H1 (cell line): ENCODE results near the gene SHLD1. TPM values are rescaled to one million over a fixed set of nuclear protein-coding genes. Genes with fewer than 3 reads are reported as not detected.

Experiments used
- CTCF ChIA-PET: fragments of 300-600 bp; sonication (Branson Sonifier 250); formaldehyde crosslinking; loops from one replicate; lab custom pipeline; 2021; ENCODE audit not compliant: partially characterized antibody; lab: Charles Lee
- POLR2A ChIA-PET: fragments of 300-600 bp; sonication (Branson Sonifier 250); formaldehyde crosslinking; loops from one replicate; lab custom pipeline; 2021; ENCODE audit warnings: inconsistent platforms; ENCODE audit not compliant: partially characterized antibody; lab: Charles Lee
- DNase-seq, 2 experiments: peaks; one replicate each; pipeline versions ENCODE4 v3.0.0 to v3.0.0-alpha.2; 2010 to 2022; ENCODE audit warnings: low spot score in 2 of 2, low read depth in 1 of 2, mixed read lengths in 1 of 2
- FAIRE-seq: peaks from 2 replicates; lab custom pipeline; 2011; peaks lifted over from hg19 to GRCh38; lab: Jason Lieb, UNC
- H2AFZ ChIP-seq: 2 replicates; pipeline ENCODE4 v1.8.1; 2012; ENCODE audit warnings: low read length, inconsistent platforms
- H2AK5ac ChIP-seq: 2 replicates; pipeline ENCODE4 v1.6.1; 2013; ENCODE audit warnings: low read depth, low read length
- H2BK120ac ChIP-seq: replicated peaks from 2 replicates; pipeline ENCODE3; 2013; ENCODE audit warnings: low read depth, low read length, inconsistent platforms
- H2BK12ac ChIP-seq: 2 replicates; pipeline ENCODE4 v1.6.1; 2013; ENCODE audit warnings: low read depth, low read length
- H2BK15ac ChIP-seq: 2 replicates; pipeline ENCODE4 v1.6.1; 2013; ENCODE audit warnings: low read length
- H2BK20ac ChIP-seq: 2 replicates; pipeline ENCODE4 v1.6.1; 2013; ENCODE audit warnings: low read length
- H2BK5ac ChIP-seq: 2 replicates; pipeline ENCODE4 v1.6.1; 2013; ENCODE audit warnings: low read depth, low read length
- H3K14ac ChIP-seq: 2 replicates; pipeline ENCODE4 v1.6.1; 2013; ENCODE audit warnings: inconsistent platforms; ENCODE audit not compliant: insufficient read length
- H3K18ac ChIP-seq: 2 replicates; pipeline ENCODE4 v1.6.1; 2013; ENCODE audit warnings: low read length; ENCODE audit errors: extremely low read depth
- H3K23ac ChIP-seq: 2 replicates; pipeline ENCODE4 v1.6.1; 2013; ENCODE audit warnings: inconsistent platforms; ENCODE audit not compliant: insufficient read length
- H3K23me2 ChIP-seq: 2 replicates; pipeline ENCODE4 v1.6.1; 2013; ENCODE audit warnings: low read depth, low read length
- H3K27ac ChIP-seq: 2 replicates; pipeline ENCODE4 v1.6.1; 2011; ENCODE audit warnings: low read depth, low read length, inconsistent platforms
- H3K27me3 ChIP-seq, 4 experiments: replicated peaks in 1 of 4; 1 replicate in 1 of 4; 2 replicates in 3 of 4; pipeline versions ENCODE4 v1.6.1 to v1.8.1; 2011 to 2013; ENCODE audit warnings: low read length in 3 of 4, mild to moderate bottlenecking in 3 of 4, inconsistent platforms in 2 of 4, mixed read lengths in 2 of 4, moderate library complexity in 1 of 4; ENCODE audit not compliant: control insufficient read depth in 3 of 4, insufficient read depth in 3 of 4; ENCODE audit errors: extremely low read depth in 1 of 4
- H3K36me3 ChIP-seq, 4 experiments: 2 replicates each; pipeline versions ENCODE4 v1.6.1 to v1.8.1; 2011 to 2013; ENCODE audit warnings: mild to moderate bottlenecking in 4 of 4, low read length in 3 of 4, moderate library complexity in 2 of 4, control low read depth in 1 of 4, inconsistent platforms in 1 of 4; ENCODE audit not compliant: insufficient read depth in 4 of 4, control insufficient read depth in 2 of 4
- H3K4ac ChIP-seq: replicated peaks from 2 replicates; pipeline ENCODE3; 2013; ENCODE audit warnings: low read length, low read depth, mixed read lengths, inconsistent platforms; ENCODE audit not compliant: insufficient read length
- H3K4me1 ChIP-seq, 4 experiments: replicated peaks in 1 of 4; 1 replicate in 1 of 4; 2 replicates in 3 of 4; pipeline versions ENCODE4 v1.6.1 to v1.8.1; 2011 to 2013; ENCODE audit warnings: low read length in 3 of 4, inconsistent platforms in 2 of 4, mixed read lengths in 1 of 4; ENCODE audit not compliant: insufficient read depth in 4 of 4, control insufficient read depth in 3 of 4
- H3K4me2 ChIP-seq, 2 experiments: 2 replicates each; pipeline versions ENCODE4 v1.6.1 to v1.8.1; 2011 to 2013; ENCODE audit warnings: low read depth in 2 of 2, low read length in 2 of 2, control low read depth in 1 of 2, inconsistent platforms in 1 of 2, mild to moderate bottlenecking in 1 of 2; ENCODE audit not compliant: insufficient read depth in 1 of 2
- H3K4me3 ChIP-seq, 4 experiments: fragments of 200-600, 300-600 bp in 1 of 4; sonication (generic), shearing (Covaris generic), sonication (Bioruptor Twin) in 1 of 4; 2 replicates each; pipeline versions ENCODE4 v1.5.1 to v1.8.1; 2011 to 2016; ENCODE audit warnings: low read length in 4 of 4, low read depth in 3 of 4, control low read depth in 2 of 4, inconsistent platforms in 2 of 4, mild to moderate bottlenecking in 2 of 4, mixed read lengths in 1 of 4, moderate library complexity in 1 of 4; ENCODE audit not compliant: insufficient read depth in 2 of 4; ENCODE audit errors: extremely low read depth in 1 of 4
- H3K56ac ChIP-seq: replicated peaks from 2 replicates; pipeline ENCODE3; 2013; ENCODE audit warnings: low read depth, mild to moderate bottlenecking, mixed read lengths, low read length, inconsistent platforms; ENCODE audit not compliant: insufficient read length
- H3K79me1 ChIP-seq: 2 replicates; pipeline ENCODE4 v1.6.1; 2013; ENCODE audit warnings: low read depth, low read length, control low read depth
- H3K79me2 ChIP-seq, 2 experiments: 2 replicates each; pipeline versions ENCODE4 v1.6.1 to v1.8.1; 2012 to 2013; ENCODE audit warnings: low read length in 2 of 2, mild to moderate bottlenecking in 2 of 2, inconsistent platforms in 1 of 2; ENCODE audit not compliant: insufficient read depth in 2 of 2, control insufficient read depth in 1 of 2
- H3K9ac ChIP-seq, 4 experiments: replicated peaks in 1 of 4; 1 replicate in 1 of 4; 2 replicates in 3 of 4; pipeline versions ENCODE4 v1.6.1 to v1.8.1; 2011 to 2013; ENCODE audit warnings: low read depth in 3 of 4, low read length in 3 of 4, control low read depth in 2 of 4, mild to moderate bottlenecking in 2 of 4, moderate library complexity in 2 of 4, inconsistent platforms in 1 of 4; ENCODE audit errors: extremely low read depth in 1 of 4
- H3K9me3 ChIP-seq, 2 experiments: 2 replicates each; pipeline versions ENCODE4 v1.6.1 to v1.8.1; 2012 to 2013; ENCODE audit warnings: mild to moderate bottlenecking in 2 of 2, moderate library complexity in 2 of 2, control low read depth in 1 of 2, inconsistent platforms in 1 of 2, low read depth in 1 of 2, low read length in 1 of 2, mixed read lengths in 1 of 2; ENCODE audit not compliant: insufficient read depth in 2 of 2
- H4K20me1 ChIP-seq, 2 experiments: replicated peaks in 1 of 2; 2 replicates each; pipeline versions ENCODE3 to v1.8.1; 2011 to 2013; ENCODE audit warnings: inconsistent platforms in 2 of 2, low read length in 2 of 2, mild to moderate bottlenecking in 1 of 2; ENCODE audit not compliant: insufficient read depth in 2 of 2, control insufficient read depth in 1 of 2
- H4K5ac ChIP-seq: 2 replicates; pipeline ENCODE4 v1.6.1; 2013; ENCODE audit warnings: low read length, low read depth, mixed read lengths, inconsistent platforms; ENCODE audit not compliant: insufficient read length
- H4K8ac ChIP-seq: 2 replicates; pipeline ENCODE4 v1.8.0; 2013; ENCODE audit warnings: mild to moderate bottlenecking, moderate library complexity, low read length, inconsistent platforms; ENCODE audit not compliant: insufficient read depth; ENCODE audit errors: extremely low read depth
- H4K91ac ChIP-seq: replicated peaks from 2 replicates; pipeline ENCODE3; 2013; ENCODE audit warnings: low read length, mixed read lengths, inconsistent platforms; ENCODE audit not compliant: insufficient read length
- CBX5 ChIP-seq: fragments of 300-800, 300-1000 bp; sonication (generic); IDR thresholded peaks from 2 replicates; pipeline ENCODE4 v1.7.1; 2016; ENCODE audit warnings: antibody characterized with exemption, low read length, low read depth
- CBX8 ChIP-seq: fragments of 300-800, 300-1000 bp; sonication (generic); IDR thresholded peaks from 2 replicates; pipeline ENCODE4 v1.7.1; 2016; ENCODE audit warnings: low read depth, low read length, borderline replicate concordance
- EGR1 ChIP-seq: IDR thresholded peaks from 2 replicates; pipeline ENCODE4 v1.6.1; 2011; ENCODE audit warnings: low read depth, low read length, borderline replicate concordance
- GABPA ChIP-seq: IDR thresholded peaks from 2 replicates; pipeline ENCODE4 v1.6.1; 2011; ENCODE audit warnings: mild to moderate bottlenecking, low read length, moderate library complexity, borderline replicate concordance; ENCODE audit not compliant: insufficient read depth
- PHF8 ChIP-seq: fragments of 200-600 bp; sonication (generic); conservative IDR thresholded peaks from 2 replicates; pipeline ENCODE4 v1.7.1; 2012; ENCODE audit warnings: low read depth, mild to moderate bottlenecking, inconsistent platforms, low read length, moderate library complexity
- SP2 ChIP-seq: IDR thresholded peaks from 2 replicates; pipeline ENCODE4 v1.6.1; 2012; ENCODE audit warnings: mild to moderate bottlenecking, low read length, inconsistent platforms
- TAF1 ChIP-seq: IDR thresholded peaks from 2 replicates; pipeline ENCODE4 v1.6.1; 2011; ENCODE audit warnings: mild to moderate bottlenecking, low read depth, low read length
- WGBS, 2 experiments: shearing (Covaris generic) in 1 of 2; methylation state at CpG; one replicate each; pipeline versions ENCODE4 v1.1.6 to v1.1.7; 2013 to 2015; ENCODE audit warnings: low lambda C conversion rate in 2 of 2, mixed read lengths in 2 of 2, inconsistent platforms in 1 of 2, low coverage in 1 of 2, missing lambda C conversion rate in 1 of 2; ENCODE audit not compliant: insufficient replicate concordance in 2 of 2, insufficient coverage in 1 of 2, insufficient read length in 1 of 2; ENCODE audit errors: extremely low coverage in 1 of 2, missing lambda C conversion rate in 1 of 2; 5-methylcytosine and 5-hydroxymethylcytosine counted together
- polyA plus RNA-seq, 7 experiments: library from polyadenylated mRNA; depleted of rRNA in 3 of 7; stranded (reverse) in 5 of 7; unstranded in 2 of 7; fragments of >200 nt in 5 of 7; fragments of 200-250 nt in 2 of 7; gene quantifications; 1 replicate in 5 of 7; 2 replicates in 1 of 7; 4 replicates in 1 of 7; pipeline versions ENCODE4 v1.2.1 to v1.2.3, GENCODE V29; 2011 to 2013; ENCODE audit warnings: missing spikeins in 2 of 7, mixed read lengths in 2 of 7
- total RNA-seq: library from RNA; stranded (reverse); fragmentation: NEBNext Ultra II Directional; extraction: Animal tissue kit (Norgen Biotek cat#: 25700); gene quantifications from 2 replicates; pipeline ENCODE4 v1.2.1, GENCODE V29; 2021

The SHLD1 gene
- total and polyA plus RNA-seq, 2 of the 8 experiments (the other 6 are each of a cell fraction or from before 2014, with no cell fraction given): 4.2 to 6.5 TPM

GRCh38 chr20:5715071-5715841 is 34.9 kb upstream of the SHLD1 start:
- H3K27me3 ChIP-seq: no peaks in the 10 kb centered on the region; a peak in 2 of 7 replicates
- no peak overlapping the region for H2BK12ac ChIP-seq
- no peak overlapping the region for H3K27ac ChIP-seq
- no peak overlapping the region for H4K5ac ChIP-seq
- H3K4ac ChIP-seq: no peak overlapping the region
- DNase-seq: no peak
- no peaks in the 10 kb centered on the region for H4K20me1 ChIP-seq
- FAIRE-seq: no peak
- H3K79me1 ChIP-seq: no peaks in the 10 kb centered on the region; the same call in 1 of the 2 replicates
- no peak overlapping the region for H2BK15ac ChIP-seq
- H3K9ac ChIP-seq: no peak overlapping the region
- no peak overlapping the region for H2BK5ac ChIP-seq
- H2AFZ ChIP-seq: no peak overlapping the region
- H3K23me2 ChIP-seq: no peaks in the 10 kb centered on the region; the same call in 1 of the 2 replicates
- H3K14ac ChIP-seq: no peak overlapping the region
- 89% methylated on average over 5 of the region's 5 CpGs; no CpG with 5 or more reads in 1 of the 2 experiments for WGBS, 2 experiments
- TF ChIP-seq TAF1: no peak
- no peak for TF ChIP-seq EGR1
- no peak for TF ChIP-seq CBX5
- TF ChIP-seq CBX8: no peak
- TF ChIP-seq GABPA: no peak
- TF ChIP-seq PHF8: no peak
- no peak for TF ChIP-seq SP2
- no peak overlapping the region for H3K4me3 ChIP-seq
- no peaks in the 10 kb centered on the region for H3K36me3 ChIP-seq
- peak overlapping the region; percentile 11; the same call in 1 of the 2 replicates for H4K8ac ChIP-seq
- ChIA-PET POLR2A (no interaction called here), CTCF (no interaction called here)
- no peaks in the 10 kb centered on the region for H3K9me3 ChIP-seq
- no peak overlapping the region for H3K56ac ChIP-seq
- H2BK120ac ChIP-seq: no peak overlapping the region
- H4K91ac ChIP-seq: no peak overlapping the region
- no peak overlapping the region for H3K18ac ChIP-seq
- H2AK5ac ChIP-seq: no peak overlapping the region
- no peaks in the 10 kb centered on the region for H3K79me2 ChIP-seq
- H3K4me1 ChIP-seq: no peaks in the 10 kb centered on the region
- no peak overlapping the region for H3K4me2 ChIP-seq
- no peak overlapping the region for H2BK20ac ChIP-seq
- H3K23ac ChIP-seq: no peak overlapping the region
